Stimulated activated CD8-positive, alpha-beta memory T cell treated with anti-CD3 and anti-CD28 coated beads, Interleukin-2, amount 100 ng/mL, for 1 hour (primary cell): ENCODE measurements around the gene PERP.
"Not testable (repeated sequence)": the region's sequence is repeated elsewhere in the genome, so short reads cannot be mapped to it uniquely, and the experiment has no call there.

Experiments
- DNase-seq, 2 donors: peaks; one replicate each; pipeline ENCODE4 v3.0.0-alpha.2; 2020; ENCODE audit warnings: low read depth in 2 of 2

The PERP gene

GRCh38 chr6:138107078-138107751, at the start of gene PERP:
TSS of gene PERP (minus strand) at chr6:138107419. CDS start at chr6:138107340, 79 bp downstream.
- DNase-seq: peak; percentile 25 to 62

DNA sequence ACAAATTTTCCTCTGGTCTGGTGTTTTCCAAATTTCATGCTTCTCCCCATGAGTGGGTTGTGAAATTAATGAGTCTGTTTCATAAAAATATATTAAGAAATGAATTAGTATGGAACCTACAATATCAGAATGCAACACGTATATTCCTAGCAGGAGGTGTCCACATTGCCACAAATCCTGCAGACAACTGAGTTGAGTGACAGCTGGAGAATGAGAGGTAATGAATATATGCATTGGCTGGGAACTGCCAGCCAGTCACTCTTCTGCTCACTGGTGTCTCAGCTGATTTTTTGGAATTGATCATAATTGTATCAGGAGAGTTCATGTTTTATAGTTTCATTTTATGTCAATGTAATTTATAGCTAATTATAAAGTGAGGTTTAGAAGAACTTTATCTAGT, 48.2 kb upstream of the PERP start:
- DNase-seq: no peak

DNA sequence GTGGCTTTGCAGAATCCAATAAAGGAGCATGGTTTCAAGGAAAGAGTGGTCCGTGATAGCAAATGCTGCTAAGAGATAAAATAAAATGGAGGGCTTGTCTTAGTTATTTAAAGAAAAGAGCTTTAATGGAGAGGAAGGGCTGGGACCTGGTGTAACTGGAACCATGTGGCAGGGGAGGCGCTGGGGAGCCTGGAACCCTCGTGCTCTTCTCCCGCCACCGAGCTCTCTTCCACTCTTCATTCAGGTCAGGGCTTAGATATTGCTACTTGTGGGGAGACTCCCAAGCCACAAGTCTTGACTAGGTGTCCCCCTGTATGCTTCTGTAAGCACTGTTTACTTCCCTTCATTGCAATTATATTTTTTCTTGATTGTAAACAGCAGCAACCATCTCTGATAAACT, 39.3 kb upstream of the PERP start:
- DNase-seq: no peak

DNA sequence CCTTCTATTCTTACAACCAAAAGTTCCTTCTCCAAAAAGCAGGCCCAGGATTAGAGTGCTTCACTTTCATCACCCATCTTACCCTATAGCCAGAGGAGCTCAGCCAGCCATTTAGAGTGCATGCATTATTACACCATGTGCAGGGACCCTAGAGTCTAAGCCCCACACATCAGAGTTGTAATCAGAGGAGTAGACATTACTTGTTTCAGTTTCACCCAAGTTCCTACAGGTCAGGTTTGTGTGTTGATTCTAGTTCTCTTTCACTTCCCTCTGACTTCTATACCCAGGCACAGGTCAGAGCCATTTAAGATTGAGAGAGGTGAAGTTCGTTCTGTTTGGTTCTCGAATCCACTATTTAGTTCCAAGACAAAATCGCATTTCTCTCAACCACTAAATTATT, 38.2 kb upstream of the PERP start:
- DNase-seq: no peak

GRCh38 chr6:138142806-138143205, 35.6 kb upstream of the PERP start:
- no peak for DNase-seq

GRCh38 chr6:138129190-138129589, 22.0 kb upstream of the PERP start:
- no peak for DNase-seq

DNA sequence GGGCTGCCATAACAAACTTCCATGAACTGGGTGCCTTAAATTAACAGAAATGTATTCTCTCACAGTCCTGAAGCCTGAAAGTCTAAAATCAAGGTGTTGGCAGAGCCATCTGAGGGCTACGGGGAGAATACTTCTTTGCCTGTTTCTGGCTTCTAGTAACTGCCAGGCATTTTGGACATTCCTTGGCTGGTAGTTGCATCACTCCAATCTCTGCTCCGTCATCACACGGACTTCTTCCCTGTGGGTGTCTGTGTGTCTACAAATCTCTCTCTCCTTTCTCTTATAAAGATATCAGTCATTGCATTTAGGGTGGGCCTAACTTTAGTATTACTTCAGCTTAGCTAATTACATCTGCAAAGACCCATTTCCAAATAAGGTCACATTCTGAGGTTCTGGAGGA, 20.9 kb upstream of the PERP start:
- no peak for DNase-seq

DNA sequence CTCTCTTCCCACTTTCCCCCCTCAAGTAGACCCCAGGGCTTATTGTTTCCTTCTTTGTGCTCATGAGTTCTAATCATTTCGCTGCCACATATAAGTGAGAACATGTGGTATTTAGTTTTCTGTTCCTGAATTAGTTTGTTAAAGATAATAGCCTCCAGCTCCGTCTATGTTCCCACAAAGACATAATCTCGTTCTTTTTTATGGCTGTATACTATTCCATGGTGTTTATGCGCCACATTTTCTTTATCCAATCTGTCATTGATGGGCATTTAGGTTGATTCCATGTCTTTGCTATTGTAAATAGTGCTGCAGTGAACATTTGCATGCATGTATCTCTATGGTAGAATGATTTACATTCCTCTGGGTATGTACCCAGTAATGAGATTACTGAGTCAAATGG, 16.9 kb upstream of the PERP start:
- DNase-seq: no peak

DNA sequence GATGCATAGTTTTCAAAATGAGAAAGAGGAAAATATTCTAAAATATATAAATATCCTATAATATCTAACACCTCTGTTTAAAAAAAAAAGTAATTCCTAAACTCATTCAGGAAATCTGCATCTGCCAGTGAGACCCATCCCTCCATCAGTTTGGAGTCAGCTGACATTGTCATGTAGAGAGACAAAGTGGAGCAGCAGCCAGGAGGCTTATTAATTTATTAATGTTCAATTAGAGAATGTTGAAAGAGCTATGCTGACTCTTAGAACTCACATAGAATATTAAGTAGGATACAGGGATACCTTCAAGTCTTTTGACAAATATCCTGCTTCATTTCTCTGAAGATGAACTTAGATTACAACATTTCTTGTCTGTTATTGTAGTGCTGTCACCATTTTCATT, 12.8 kb upstream of the PERP start:
- no peak for DNase-seq

DNA sequence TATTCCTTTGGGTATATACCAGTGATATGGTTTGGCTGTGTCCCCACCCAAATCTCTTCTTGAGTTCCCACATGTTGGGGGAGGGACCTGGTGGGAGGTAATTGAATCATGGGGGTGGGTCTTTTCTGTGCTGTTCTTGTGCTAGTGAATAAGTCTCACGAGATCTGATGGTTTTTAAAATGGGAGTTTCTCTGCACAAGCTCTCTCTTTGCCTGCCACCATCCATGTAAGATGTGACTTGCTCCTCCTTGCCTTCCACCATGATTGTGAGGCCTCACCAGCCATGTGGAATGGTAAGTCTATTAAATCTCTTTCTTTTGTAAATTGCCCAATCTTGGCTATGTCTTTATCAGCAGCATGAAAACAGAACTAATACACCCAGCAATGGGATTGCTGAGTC, 12.0 kb upstream of the PERP start:
- not testable (repeated sequence) for DNase-seq

DNA sequence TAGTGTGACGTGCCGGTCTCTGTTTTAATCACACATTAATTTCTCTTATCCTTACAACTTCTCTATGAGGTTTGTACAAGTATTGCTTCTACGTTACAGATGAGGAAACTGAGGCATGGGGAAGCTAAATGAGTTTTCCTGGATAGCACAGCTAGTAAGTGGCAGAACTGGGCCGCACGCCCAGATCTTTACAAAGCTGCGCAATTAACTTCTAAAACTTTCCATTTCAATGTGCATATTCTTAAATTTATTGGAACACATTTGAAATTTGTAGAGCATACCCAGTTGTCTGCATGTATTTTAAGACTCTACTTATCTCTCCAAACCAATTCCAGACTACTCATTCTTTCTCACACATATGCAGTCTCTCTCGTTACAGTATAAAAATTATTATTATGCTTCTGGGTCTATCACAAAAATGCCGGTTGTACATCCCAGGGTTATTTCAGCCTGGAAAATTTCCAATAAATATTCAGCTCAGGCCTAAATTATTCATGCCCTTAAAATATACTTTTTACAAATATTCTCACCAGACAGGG, 10.2 kb upstream of the PERP start:
- no peak for DNase-seq

- DNase-seq: no peak
Measured at GRCh38 chr6:138116661-138116999, 9.4 kb upstream of the PERP start.

DNA sequence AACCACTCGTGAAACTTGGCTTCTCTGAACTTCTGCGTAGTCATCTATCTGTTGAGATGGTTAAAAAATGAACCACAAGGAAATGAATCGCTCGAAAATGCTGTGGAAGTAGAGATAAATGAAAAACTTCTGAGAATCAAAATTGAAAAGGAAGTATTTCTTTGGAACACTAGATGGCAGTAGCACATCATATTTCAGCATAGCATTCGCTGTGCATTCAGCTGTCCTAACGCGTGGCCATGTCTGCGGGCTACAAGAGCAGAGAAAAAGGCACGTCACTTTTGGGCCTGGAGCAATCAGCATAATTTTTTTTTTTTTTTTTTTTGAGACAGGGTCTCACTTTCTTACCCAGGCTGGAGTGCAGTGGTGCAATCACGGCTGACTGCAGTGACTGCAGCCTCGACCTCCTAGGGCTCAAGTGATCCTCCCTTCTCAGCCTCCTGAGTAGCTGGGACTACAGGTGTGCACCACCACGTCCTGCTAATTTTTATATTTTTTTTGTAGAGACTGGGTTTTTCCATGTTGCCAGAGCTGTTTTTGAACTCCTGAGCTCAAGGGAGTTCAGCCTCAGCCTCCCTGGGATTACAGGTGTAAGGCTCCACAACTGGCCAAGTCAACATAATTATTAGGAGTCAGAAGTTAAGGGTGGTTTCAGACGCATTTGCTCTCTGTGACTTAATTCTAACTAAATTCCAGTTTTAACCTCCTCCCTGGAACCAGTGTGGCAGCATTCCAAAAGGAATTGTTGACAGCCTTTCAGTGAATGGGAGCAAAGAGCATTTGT, 8.8 kb upstream of the PERP start:
- DNase-seq: peak in 1 of 2 donors; percentile 19

DNA sequence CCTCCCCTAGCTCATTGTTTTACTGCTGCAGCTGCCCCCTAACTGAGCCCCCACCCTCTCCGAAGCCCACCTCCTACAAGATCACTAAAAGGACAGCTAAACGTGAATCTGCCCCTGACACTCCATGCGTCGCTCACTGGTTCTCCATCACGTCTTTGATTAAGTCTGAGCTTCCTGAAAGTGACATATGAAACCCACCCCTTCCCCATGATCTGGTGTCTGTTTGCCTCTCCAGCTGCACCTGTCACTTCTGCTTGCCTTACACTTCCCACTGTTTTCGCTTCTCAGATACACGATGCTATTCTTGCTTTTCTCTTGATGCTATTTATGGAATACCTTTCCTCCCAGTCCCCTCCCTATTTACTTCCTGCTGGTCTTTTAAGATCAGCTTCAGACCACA, 8.0 kb upstream of the PERP start:
- no peak for DNase-seq

GRCh38 chr6:138113588-138114210, 6.5 kb upstream of the PERP start:
- DNase-seq: no peak

DNA sequence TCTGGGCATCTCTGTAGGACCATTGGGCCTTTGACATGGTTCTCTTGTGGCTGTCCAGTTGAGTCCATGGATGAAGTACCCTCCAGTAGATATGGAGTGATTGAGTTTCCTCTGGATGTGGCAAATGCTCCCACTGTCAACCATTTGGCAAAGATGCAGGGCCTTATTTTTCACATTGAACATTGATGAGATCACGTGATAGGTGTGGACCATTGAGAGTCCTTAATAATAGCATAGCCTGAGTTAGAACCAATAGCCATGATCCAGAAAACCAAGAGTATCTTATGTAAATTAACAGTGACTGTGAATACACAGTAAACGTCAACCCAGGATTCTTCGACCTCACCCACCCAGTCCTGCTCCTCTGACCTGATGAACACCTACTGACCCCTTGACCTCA, 3.0 kb upstream of the PERP start:
- DNase-seq: no peak

DNA sequence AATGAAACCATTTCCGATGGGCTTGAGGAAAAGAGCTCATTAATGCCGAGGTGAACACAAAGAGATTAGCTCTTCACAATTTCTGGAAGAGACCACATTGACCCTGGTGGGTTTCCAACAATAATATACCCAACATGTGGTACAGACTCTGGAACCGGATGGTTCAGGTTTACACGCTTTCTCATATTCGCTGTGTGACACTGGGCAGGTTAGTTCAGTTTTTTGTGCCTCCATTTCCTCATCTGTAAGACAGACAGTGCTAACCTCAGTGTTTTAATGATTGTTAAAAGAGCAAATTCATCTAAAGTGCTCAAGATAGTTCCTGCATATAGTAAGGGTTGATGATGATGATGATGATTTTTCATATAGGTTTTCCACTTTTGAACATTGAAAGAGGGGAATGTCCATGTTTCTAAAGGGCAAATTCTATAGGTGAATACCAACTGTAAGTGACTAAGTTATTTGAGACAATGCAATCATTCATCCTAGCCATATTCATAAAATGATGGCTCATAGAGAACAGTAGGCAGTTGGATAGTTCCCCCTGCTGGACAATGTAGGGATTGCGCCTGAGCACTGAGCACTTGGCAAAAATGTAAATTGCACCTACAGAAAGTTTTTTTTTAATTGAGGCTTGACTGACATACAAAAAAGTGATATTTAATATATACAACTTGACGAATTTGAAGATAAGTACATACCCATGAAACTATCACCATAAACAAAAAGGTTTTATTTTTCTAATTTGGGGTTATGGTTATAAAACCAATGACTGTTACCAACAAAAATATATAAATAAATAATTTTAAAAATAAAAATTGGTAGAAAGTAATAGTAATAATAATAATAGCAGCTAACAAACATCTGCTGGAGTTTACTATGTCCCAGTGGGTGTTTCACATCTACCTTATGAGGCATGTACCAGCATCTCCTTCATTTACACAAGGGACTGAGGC, 2.1 kb upstream of the PERP start:
- peak; percentile 57 to 64 for DNase-seq

DNA sequence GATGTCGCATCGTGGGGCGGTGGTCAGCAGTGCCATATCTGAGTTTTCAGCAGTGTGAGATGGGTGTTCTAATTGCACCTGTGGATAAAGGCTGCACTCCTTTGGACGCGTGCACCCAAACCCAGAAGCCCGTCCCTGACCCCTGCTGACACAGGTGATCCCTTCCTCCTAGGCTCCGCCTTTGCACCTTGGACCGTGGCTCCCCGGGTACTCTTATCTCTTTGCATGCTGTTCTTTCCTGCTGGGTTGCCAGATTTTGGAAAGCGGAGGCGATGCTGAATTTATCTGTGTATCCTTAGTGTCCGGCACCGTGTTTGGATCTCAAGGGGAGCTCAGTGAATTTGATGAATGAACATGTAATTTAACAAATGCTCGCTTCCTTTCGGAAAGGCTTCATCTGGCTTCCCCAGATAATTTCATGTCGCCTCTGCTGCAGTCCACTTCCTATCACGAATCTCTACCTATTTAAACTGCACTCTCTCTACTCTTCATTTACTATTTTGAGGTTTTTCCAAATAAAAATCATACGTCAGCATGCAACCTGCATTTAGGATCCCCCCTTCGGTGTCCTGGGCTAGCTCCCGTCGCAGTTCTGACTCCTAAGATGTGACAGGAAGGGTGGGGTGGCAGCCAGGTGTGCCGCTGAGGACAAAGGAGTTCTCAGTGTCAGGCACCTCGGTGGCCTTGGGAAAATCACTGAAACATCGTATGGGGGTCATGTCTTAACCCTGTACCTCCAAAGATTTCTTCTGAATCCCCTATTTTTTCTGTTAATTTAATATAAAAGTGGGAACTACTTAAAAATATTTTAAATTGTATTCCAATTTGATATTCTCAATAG, 753 bp upstream of the PERP start:
- no peak for DNase-seq

DNA sequence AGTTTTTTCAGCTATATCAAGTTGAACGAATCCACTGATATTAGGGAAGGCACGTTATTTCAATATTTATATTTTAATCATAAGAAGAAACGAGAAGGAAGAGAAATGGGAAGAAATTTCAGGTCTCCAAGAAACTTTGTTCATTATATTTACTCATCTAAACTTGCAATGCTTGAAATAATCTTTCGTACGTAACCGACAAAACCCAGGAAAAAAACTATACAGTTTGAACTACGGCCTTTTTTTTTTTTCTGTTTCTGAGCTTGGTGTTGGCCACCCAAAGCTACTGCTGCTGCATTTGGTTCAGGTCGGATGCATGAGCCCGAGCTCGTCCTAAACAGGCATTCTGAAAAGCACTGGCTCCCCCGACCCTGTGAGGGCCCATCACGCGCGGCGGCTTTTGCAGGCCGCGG, 548 bp downstream of the PERP start:
- no peak for DNase-seq

GRCh38 chr6:138105880-138106664, 1.1 kb downstream of the PERP start:
- no peak for DNase-seq
